ENCODE measurements around the gene CDH2.

Gene CDH2

DNA sequence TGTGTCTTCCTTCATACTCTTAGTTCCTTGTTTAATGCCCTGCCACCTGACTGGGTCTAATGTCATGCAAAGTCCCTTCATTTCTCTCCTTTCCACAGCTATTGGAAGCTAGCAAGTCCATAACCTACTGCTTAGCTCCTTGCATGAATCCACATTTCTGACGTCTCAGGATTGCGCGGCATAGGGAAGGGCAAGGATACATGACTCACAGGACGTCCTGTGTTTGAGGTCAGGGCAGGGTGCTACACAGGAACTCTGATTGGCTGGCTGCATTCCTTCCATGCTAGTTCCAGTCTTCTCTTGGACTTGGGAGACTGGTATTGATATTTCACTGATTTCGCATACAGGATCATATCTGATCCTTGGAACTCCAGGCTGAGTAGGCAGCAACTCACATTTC, 137.9 kb downstream of the CDH2 start:
- no peak for DNase-seq

DNA sequence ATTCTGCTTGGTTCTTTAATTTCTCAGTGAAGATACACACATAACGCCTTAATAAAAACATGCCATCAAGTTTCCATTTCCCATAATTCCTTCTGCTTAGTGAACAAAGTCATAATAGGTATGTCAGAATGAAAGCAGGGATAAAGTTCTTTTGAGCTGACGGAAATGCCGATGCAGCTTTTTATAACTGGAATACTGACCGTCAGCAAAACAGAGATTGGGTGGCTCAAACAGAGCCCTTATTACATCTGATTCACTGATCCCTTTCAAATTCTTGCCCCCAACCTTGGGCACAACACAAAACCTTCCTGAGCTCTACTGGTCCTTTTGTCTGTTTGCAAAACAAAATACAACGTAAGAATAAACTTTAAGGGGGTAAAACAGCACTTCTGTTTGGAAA, 140.4 kb downstream of the CDH2 start:
- no peak for DNase-seq

DNA sequence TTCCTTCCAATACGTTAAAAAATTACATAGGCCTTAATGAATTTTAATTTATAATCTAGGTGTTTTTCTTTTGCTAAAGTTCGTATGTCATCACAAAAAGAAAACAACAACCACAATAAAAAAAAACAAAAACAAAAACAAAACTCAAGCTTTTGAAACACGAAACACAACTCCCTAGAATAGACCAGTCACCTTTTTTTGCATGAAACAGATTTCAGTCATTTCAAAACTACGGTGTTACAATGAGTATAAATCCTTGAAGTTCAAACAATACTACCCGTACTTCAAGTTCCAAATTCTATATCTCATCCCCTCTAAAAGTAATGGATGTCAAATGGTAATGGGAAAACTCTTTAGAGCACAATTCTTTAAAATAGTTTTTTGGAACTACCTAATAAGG, 142.4 kb downstream of the CDH2 start:
- no peak for DNase-seq

DNA sequence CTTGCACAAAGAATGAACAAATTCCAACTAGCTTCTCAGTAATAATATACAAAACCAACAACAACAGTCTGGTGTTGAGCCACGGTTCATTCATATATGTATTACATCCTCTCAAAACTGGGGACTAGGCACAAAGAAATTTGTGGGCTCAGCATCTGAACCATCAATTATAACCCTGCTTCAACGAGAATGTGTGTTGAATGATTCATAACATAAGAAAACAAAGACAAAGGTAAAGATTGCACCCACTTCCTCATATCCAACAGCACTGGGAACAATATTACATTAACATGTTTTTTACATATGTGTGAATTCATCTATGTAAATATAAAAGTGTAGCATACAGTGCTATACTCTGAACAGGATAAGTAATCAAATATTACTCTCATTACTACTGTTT, 144.8 kb downstream of the CDH2 start:
- no peak for DNase-seq

DNA sequence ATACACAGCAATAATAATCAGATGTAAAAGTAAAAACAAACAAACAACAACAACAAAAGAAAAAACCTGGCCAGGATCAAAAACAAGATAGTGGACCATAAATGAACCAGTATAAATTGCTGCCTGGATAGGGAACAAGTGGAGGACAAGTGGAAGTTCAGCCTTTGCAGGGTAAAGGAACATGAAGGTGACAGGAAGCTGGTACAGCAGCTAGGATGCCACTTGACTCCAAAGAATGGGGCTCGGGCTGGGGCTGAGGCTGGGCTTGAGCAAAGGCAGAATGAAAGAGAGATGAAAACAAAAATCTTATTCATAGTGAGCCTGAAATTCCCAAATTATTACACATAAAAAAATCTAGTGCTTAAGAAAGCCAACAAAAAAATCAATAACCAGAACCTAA, 146.5 kb downstream of the CDH2 start:
- DNase-seq: no peak

DNA sequence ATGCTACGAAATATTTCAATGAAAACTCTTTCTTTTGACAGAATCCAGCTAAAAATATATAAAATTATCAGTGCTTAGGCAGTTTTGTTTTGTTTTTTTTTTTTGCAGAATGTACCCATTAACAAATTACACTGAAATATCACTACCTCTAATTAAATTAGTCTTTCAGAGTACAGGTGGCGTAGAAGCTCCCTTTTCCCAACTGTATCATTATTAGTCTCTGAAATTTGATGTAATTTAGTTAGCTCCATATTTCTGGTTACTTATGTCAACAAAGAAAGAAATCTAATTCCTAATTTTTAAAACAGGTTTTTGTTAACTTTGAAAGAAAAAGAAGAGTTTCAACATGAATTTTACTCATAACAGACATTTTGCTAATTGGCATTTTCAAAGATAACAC, 149.2 kb downstream of the CDH2 start:
- DNase-seq: no peak

DNA sequence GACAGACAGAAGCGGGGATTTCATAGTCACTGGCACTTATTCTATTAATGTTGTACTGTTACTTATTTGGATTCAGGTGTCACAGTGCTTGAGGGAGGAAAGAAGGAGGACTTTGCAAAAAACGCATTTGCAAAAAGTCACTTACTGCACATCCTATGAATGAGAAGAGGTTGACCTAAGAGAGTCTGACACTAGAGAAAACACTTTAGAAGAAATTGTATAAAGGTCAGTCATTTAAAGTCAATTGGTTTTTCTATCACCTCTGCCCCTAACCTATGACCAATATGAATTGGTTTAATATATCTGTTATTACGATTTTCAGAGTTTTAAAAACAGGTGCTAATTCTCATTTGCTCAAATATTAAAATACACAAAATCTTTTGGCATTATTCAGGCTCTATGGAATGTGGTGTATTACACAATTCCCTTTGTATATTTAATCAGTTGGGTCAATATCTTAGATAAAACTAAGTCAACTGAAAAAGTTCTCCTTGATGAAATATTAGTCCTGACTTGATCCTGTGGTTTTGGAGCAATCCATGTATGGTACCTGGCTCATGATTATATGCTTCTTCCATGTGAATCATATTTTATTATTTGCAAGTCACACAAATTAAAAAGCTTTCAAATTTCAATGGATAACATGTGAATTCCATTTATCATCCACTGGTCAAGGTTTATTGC, 157.4 kb downstream of the CDH2 start:
- no peak for DNase-seq

DNA sequence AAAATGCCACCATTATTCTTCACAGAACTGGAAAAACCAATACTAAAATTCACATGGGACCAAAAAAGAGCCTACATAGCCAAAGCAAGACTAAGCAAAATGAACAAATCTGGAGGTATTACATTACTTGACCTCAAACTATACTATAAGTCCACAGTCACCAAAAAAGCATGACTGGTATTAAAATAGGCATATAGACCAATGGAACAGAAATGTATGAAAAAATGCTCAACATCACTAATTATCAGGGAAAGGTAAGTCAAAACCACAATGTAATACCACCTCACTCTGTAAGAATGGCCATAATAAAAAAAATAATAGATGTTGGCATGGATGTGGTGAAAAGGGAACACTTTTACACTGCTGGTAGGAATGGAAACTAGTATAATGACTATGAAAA, 158.6 kb downstream of the CDH2 start:
- DNase-seq: no peak

DNA sequence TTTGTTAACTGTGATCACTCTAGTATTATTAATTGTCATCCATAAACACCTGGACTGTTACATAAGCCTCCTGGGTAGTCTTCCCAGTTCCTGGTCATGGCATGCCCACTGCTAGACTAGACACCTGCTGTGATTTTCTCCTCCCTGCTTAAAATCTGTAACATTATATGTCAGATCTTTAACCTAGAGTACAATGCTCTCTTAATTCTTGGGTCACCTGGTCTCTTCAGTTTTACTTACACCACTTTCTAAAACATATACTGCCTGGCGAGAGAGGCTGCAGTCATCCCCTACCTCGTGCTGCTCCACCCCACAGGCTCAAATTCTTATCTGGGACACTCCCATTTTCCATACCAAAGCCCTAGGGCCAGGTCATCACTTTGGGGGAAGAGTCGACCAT, 161.3 kb downstream of the CDH2 start:
- DNase-seq: no peak

DNA sequence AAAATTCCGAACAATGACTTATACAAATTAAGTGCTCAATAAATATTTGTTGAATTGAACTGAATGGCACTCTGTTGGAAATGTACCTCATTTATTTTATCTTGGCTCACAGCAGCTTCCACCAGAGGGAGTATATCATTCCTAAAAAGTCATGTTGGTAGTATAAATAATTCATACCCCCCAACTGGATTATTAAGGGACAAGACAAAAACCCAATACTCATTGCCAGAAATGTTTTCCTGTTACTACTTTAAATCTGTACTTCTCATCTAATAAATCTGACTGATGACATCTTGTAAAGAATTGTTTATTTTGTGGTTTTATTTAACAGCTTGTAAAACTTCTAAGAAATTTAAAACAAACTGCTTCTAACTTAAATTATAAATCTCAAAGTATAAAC, 163.9 kb downstream of the CDH2 start:
- no peak for DNase-seq

DNA sequence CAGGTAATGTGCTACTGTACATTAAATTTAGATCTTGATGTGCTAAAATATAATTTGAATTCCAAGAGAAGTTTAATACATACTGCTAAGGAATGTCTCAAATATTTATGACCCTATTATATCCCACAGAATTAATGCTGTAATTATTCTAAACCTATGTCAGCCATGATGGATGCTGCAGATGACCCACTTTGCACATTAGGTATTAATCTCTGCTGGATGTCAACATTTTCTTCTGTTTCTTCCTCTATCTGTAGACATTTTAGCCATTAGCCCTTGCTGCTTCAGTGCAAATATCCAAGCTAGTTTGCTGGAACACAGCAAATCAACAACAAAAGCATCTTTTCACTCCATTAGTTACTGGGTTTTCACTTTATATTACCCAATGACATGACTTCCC, 164.6 kb downstream of the CDH2 start:
- no peak for DNase-seq

DNA sequence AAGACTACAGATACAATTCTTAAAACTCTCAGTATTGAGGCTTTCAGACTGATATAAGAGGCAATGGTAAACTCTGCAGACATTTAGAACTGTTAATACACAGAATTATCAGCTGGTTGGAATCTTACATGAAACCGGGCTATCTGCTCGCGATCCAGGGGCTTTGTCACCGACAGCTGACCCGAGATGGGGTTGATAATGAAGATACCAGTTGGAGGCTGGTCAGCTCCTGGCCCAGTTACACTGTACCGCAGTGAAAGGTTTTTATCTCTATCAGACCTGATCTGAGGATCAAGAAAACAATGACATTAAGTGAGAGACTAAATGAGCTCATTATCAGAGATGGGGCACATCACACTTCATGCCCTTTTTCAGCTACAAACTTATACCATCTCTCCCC, 167.3 kb downstream of the CDH2 start:
- DNase-seq: no peak

DNA sequence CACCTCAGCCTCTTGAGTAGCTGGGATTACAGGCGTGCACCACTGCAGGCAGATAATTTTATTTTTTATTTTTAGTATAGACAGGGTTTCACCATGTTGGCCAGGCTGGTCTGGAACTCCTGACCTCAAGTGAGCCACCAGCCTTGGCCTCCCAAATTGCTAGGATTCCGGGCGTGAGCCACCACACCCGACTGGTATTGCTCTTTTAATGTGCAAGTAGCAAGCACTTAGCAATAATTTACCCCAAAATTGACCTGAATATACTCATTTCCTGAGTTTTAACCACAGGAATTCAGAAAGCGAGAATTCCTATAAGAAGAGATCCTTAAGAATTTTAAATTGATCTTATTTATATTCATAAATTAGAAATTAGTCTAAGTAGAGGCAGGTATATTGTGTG, 169.1 kb downstream of the CDH2 start:
- no peak for DNase-seq

DNA sequence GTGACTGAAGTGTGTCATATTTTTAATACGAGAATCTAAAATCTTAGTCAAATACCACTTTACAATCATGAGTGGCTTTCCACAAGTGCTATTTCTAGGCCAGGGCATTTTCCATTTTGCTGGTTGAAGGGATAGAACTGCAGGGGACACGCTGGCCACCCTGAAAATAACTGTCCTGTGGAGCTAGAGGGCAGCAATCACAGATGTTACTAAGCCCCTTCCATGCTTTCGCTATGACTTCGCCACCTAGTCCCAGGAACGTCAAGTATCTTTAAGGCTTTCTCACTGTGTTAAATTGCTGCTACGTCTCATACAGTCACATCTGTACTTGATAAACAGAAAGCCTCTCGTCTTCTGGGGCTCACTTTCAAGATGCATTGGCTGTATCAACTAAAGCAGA, 171.8 kb downstream of the CDH2 start:
- DNase-seq: no peak

DNA sequence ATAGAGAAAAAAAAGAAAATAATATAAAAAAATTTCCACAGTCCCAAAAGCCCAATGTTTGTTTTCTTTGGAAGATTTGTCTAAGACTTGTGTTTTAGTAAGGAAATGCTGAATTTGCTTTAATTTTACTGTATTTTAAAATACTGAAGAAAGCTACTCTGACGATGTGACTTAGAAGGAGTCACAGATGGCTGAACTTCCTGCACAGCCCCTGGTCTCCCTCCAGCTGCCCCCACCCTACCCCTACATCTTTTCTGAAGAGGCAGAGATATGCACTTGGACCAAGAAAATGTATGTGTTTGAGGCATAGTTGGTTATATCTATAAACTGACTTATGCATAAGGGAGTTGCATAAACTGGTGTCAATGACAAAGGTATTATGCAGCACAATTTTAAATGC, 172.3 kb downstream of the CDH2 start:
- DNase-seq: no peak

DNA sequence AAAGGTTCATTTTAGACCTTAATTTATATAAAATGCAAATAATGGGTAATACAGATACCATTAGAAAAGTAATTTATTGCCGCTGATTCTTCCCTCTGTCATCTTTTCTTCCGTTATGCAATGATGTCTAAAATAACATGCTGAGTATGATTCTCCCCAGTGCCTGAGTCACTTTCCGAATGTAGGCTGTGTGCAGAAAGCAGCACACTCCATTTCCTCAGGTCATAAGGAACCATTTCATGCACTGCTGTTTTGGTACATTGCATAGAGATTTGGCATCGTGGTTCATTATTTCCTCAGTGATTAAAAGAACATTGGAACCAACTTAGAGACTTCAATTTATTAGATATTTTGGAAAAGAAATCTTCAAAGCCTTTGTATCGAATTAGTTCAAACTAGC, 173.5 kb downstream of the CDH2 start:
- DNase-seq: no peak

DNA sequence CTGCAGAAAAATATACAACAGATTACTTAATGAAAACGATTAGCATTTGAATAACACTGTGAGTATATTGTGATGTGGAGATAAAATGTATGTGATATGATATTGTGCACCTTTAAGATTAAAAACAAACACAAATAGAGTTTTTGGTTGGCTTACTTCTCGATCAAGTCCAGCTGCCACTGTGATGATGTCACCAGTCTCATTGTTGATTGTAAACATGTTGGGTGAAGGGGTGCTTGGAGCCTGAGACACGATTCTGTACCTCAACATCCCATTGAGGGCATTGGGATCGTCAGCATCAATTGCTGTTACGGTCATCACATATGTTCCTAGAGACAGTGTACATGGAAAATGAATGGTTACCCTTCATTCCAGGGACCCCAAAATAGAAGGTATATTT, 174.1 kb downstream of the CDH2 start:
- no peak for DNase-seq

DNA sequence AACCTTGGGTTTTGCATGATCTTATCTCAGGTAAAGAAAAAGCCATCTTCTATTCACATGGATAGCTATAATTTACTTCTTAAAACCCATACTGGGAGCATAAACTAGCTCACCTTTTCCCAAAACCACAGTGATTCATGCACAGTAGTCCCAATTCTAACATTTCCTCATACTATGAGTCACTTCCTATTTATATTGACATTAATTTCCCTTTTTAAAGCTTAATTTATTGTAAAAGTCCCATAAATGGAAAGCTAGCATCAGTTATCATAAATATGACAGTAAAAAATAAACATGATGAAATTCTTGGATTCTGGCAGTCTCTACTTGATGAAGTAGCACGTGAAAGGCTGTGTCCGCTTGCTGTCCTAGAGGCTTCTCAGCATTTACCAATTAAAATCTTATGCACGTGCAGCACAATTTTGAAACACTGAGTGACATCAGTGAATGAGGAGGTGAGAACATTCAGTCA, 180.1 kb downstream of the CDH2 start:
- no peak for DNase-seq

DNA sequence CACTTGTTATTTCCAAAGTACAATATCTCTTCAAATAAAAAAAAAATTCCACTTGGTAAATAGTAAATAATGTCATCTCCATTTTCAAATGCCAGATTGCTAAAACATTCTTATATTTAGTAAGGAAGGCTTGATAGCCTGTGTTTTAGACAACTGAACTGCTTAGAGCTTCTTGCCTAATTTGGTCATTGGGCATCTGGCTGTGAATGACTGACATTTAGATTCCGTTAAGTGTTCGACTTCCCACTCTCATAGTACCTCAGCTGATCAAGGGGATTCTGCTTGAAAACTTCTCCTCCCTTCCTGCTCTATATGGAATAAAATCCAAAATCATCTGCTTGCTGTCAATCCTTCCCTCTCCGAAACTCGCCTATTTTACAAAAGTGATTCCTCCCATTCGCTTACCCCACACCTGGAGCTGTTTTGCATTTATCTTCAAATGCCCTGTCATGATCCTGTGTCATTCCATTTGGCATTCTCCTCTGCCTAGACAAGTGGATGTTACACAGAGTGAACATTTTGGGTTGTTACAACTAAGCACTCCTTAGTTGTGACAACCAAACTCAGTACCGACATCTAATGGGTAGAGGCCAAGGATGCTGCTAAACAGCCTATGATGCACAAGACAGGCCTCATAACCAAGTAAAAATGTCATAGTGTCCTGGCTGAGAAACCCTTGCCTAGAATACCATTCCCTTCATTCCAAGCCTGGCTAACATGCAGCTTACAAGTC, 181.0 kb downstream of the CDH2 start:
- no peak for DNase-seq

DNA sequence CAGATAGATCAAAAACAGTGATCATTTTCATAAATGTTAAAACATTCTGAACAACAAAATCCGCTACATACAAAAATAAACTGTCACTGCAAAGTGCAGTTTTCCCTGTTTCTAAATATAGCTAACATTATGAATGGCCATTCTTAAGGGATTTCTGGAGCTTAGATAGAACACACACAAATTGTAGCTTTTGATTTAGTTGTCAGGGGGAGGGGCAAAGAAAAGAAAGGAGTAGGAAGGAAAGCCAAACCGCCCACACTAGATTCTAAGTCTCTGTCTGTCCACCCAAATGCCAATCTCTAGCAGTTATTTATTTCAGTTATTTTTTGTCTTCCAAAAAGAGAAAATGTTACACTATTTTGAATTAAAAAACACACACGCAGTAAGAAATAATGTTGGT, 182.4 kb downstream of the CDH2 start:
- DNase-seq: no peak

DNA sequence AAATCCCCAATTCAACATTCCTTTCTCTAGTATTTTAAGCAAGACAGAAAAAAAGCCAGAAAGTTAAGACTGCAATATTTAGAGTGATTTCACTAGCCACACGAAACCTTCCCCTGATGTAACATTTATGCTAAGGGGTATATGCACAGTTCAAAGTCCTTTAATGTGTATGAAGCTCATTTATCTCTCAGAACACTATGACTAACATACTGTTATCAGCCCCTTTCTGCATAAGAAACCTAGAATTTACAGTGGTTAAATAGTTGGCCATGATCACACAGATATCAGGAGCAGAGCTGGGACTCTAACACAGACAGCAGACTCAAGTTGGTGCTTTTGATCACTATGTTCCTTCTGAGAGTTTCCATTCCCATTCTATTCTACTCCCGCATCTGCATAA, 185.5 kb downstream of the CDH2 start:
- no peak for DNase-seq

DNA sequence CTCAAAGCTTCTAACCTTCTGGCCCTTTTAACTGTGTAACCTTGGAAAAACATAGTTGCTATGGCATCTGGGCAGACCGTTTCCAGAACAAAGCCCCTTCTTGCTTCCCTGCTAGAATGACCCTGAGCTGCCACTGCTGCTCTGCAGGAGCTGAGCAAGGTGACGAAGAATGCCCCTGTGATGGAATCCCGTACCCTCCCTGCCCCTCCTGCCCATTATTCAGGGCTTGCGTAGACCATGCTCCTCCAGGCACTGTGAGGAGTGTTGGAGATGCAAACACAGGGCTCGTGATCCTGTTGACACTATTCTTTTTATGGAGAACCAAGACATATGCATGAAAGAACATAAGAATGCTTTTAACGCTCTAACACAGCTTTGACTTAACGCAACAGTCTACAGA, 191.1 kb downstream of the CDH2 start:
- DNase-seq: no peak

DNA sequence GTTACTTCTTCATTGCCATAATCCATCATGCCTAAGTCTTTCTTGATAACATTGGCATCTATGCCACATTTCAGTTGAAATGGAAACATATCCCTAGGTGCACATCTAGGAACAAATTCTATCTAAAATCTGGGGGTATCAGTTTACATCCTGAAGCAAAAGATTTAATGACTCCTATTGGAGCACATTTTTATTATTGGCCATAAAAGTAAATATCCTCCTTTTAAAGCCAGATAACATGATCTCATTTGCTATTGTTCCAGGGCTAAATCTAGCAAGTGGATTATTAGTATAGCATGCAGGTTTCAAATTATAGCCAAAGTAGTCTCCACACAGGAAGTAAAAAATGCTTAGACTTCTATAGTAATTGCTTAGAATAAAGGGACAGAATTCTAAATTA, 193.2 kb downstream of the CDH2 start:
- no peak for DNase-seq

DNA sequence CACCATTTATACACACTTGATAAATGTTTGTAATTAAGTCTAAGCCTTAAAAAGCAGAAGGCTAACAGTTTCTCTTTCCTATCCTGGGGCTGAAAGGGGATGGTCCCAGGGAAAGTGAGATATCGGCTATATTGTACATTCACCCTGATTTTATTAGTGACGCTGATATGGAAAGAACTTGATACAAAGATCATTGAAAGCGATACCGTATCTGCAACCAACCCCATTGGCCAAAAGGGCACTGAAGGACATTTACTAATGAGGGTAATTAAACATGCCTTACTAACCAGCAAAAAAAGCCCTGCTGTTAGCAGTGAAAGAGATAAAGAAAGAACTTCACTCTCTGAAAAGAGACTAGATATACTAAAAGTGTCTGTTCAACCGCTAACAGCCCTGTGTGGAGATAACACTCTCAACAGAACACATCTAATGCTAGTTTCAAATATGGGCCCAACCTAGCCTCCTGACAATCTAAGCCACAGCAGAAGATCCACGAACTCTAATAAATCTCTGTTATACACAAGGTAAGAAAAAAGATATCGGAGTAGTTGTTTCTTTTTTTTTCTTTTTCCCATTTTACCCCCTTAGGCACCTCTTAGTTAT, 200.0 kb downstream of the CDH2 start:
- no peak for DNase-seq

DNA sequence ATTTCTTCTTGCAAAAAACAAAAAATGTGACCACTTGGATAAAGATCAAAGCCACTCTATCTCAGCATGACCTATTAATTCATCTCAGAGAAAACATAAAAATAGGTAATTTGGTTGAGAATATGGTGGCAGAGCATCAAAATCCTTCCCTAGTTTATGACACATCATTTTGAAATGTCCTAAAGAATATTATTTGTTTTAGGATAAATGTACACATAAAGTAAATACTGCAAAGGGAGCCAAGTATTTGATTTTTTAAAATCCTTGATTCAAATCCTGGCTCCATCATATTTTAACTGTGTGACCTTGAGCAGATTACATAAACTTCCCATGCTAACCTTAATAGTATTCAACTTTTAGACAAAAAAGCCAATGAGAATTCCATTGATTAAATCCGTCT, 206.6 kb downstream of the CDH2 start:
- no peak for DNase-seq
